Measurements from ENCODE around the gene RASA4.
"Not testable (repeated sequence)": the region's sequence is repeated elsewhere in the genome, so short reads cannot be mapped to it uniquely, and the experiment has no call there.

RASA4 gene

DNA sequence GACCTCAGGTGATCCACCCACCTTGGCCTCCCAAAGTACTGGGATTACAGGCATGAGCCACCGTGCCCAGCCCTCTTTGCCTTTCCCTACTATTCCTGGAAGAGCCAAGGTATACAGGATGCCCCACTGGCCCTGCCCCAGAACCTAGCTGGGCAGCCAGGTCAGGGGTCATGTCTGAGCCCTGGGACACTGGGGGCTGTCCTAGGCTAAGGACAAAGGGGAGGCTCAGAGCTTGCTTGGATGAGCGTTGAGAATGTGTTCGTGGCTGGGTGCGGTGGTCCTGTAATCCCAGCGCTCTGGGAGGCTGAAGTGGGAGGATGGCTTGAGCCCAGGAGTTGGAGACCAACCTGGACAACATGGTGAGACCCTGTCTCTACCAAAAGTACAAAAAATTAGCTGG lies 38.1 kb downstream of the RASA4 start:
- H3K9me3 ChIP-seq (ENCODE audit: control insufficient read depth in 2 of 2, low read length in 2 of 2); H3K9ac ChIP-seq (ENCODE audit: low read depth in 1 of 2, low read length in 2 of 2); H3K4me1 ChIP-seq (ENCODE audit: control insufficient read depth in 2 of 2, insufficient read depth in 2 of 2, low read length in 2 of 2); H3K27me3 ChIP-seq (ENCODE audit: control insufficient read depth in 2 of 2, insufficient read depth in 2 of 2, low read length in 2 of 2); H3K27ac ChIP-seq (ENCODE audit: low read depth in 2 of 2, low read length in 2 of 2); H3K36me3 ChIP-seq (ENCODE audit: control insufficient read depth in 2 of 2, insufficient read depth in 2 of 2, low read length in 2 of 2); H3K4me3 ChIP-seq (ENCODE audit: low read length in 2 of 2): not testable (repeated sequence)

DNA sequence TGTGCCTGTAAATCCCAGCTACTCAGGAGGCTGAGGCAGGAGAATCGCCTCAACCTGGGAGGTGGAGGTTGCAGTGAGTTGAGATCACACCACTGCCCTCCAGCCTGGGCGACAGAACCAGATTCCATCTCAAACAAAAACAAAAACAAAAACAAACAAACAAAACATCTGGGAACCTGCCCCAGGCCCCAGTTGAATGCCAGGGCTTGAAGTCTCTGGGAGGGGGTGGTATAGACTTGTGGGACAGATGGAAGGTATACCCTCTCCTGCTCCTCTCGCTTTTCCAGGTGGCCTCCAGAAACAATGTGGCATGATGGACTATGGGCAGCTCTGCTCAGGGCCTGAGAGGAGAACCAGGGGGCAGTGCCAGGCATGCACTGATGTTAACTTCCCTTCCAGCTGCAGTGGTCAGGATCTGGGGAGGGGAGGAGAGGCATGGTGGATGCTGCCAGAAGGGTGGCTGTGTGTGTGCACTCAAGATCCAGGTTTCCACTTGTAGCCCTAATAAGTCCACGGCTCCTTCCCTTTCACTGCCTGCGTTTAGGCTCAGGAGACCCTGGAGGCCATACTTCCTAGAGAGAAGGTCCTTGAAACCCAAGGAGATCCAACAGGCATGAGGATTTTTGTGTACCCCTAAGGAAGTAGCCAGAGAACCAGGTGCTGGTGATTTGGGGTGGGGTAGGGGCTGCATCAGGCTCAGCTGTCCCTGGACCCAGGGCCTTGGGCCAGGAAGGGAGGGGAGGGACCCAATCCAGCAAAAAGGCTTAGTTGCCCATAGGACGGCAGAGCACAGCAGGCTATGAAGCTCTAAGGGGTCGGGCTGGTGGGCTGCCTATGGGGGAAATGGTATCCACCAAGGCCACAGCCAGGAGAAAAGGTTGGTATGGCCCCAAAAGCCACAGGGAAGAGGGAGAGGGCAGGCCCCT lies 39.0 kb downstream of the RASA4 start:
- not testable (repeated sequence) for H3K4me1 ChIP-seq (ENCODE audit: control insufficient read depth in 2 of 2, insufficient read depth in 2 of 2, low read length in 2 of 2); H3K27me3 ChIP-seq (ENCODE audit: control insufficient read depth in 2 of 2, insufficient read depth in 2 of 2, low read length in 2 of 2); H3K27ac ChIP-seq (ENCODE audit: low read depth in 2 of 2, low read length in 2 of 2); H3K9ac ChIP-seq (ENCODE audit: low read depth in 1 of 2, low read length in 2 of 2); H3K4me3 ChIP-seq (ENCODE audit: low read length in 2 of 2); H3K9me3 ChIP-seq (ENCODE audit: control insufficient read depth in 2 of 2, low read length in 2 of 2); H3K36me3 ChIP-seq (ENCODE audit: control insufficient read depth in 2 of 2, insufficient read depth in 2 of 2, low read length in 2 of 2)

DNA sequence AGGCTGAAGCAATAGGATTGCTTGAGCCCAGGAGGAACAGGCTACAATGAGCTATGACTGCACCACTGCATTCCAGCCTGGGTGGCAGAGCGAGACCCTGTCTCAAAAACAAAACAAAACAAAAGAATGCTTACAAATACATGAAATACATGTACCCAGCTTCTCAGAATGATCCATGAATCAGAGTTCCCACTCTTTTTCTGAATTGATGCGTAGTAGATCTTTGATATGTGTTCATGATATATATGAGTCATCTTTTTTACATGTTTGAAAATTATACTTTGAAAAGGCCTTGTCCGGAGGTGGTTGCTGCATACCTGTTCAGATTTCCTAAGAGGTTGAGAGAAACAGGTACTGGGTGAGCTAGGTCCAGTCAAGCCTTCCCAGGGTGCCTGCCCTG lies 40.2 kb downstream of the RASA4 start:
- H3K4me3 ChIP-seq (ENCODE audit: low read length in 2 of 2); H3K27ac ChIP-seq (ENCODE audit: low read depth in 2 of 2, low read length in 2 of 2); H3K27me3 ChIP-seq (ENCODE audit: control insufficient read depth in 2 of 2, insufficient read depth in 2 of 2, low read length in 2 of 2); H3K9me3 ChIP-seq (ENCODE audit: control insufficient read depth in 2 of 2, low read length in 2 of 2); H3K4me1 ChIP-seq (ENCODE audit: control insufficient read depth in 2 of 2, insufficient read depth in 2 of 2, low read length in 2 of 2); H3K36me3 ChIP-seq (ENCODE audit: control insufficient read depth in 2 of 2, insufficient read depth in 2 of 2, low read length in 2 of 2); H3K9ac ChIP-seq (ENCODE audit: low read depth in 1 of 2, low read length in 2 of 2): not testable (repeated sequence)

GRCh38 chr7:102574607-102575006 lies 41.9 kb downstream of the RASA4 start:
- H3K4me3 ChIP-seq (ENCODE audit: low read length in 2 of 2); H3K9ac ChIP-seq (ENCODE audit: low read depth in 1 of 2, low read length in 2 of 2); H3K27me3 ChIP-seq (ENCODE audit: control insufficient read depth in 2 of 2, insufficient read depth in 2 of 2, low read length in 2 of 2); H3K36me3 ChIP-seq (ENCODE audit: control insufficient read depth in 2 of 2, insufficient read depth in 2 of 2, low read length in 2 of 2); H3K27ac ChIP-seq (ENCODE audit: low read depth in 2 of 2, low read length in 2 of 2); H3K9me3 ChIP-seq (ENCODE audit: control insufficient read depth in 2 of 2, low read length in 2 of 2); H3K4me1 ChIP-seq (ENCODE audit: control insufficient read depth in 2 of 2, insufficient read depth in 2 of 2, low read length in 2 of 2): not testable (repeated sequence)

DNA sequence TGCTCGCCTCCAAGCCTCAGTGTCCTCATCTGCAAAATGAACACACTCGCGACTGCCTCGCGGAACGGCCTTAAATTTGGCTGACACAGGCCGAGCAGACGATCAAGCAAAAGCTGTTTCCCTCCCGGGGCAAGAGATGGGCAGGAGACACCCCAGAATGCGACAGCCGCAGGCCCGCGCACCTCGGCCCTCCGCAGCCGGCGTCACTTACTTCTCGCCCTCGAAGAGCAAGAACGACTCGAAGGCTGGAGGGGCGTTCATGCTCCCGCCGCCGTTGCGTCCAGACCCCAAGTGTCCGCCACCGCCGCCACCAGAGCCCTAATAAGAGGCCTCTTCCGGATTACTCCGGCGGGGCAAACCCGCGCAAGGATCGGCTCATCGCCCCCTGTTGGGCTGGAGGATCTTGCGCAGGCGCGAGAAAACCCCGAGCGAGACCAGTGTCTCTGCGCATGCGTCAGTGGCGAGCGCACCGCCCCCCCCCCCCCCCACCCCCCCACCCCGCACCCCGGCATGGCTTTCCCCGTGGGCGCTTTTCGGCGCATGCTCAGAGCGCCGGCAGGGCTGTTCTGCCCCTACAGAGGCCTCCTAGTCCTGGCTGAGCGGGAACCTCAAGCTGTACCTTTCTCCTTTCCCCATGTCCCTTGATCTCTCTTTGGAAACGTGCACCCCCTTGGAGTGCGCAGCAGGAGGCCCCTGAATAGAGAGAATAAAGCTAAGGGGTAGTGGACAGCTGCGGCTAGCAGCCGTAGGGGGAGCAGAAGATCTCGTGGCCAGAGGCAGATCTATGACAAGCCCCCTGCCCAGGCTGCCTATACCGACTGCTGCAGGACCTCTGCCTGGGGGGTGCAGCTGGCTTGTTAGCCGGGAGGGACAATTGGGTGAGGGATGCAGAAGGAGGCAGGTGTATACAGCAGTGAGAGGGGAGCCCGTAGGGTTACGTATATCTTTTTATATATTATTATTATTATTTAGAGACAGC lies 44.0 kb downstream of the RASA4 start, which contains the start of gene POLR2J3:
TSS of gene POLR2J3 (minus strand) at position 323 of the 979 bp plus-strand sequence. CDS start at position 261, 62 bp downstream.
- not testable (repeated sequence) for H3K9me3 ChIP-seq (ENCODE audit: control insufficient read depth in 2 of 2, low read length in 2 of 2); H3K4me1 ChIP-seq (ENCODE audit: control insufficient read depth in 2 of 2, insufficient read depth in 2 of 2, low read length in 2 of 2); H3K36me3 ChIP-seq (ENCODE audit: control insufficient read depth in 2 of 2, insufficient read depth in 2 of 2, low read length in 2 of 2); H3K27me3 ChIP-seq (ENCODE audit: control insufficient read depth in 2 of 2, insufficient read depth in 2 of 2, low read length in 2 of 2)
- Histone ChIP-seq H3K9ac (ENCODE audit: low read depth in 1 of 2, low read length in 2 of 2) (peak within 1 kb of the TSS; percentile 69 to 77), H3K27ac (ENCODE audit: low read depth in 2 of 2, low read length in 2 of 2) (peak within 1 kb of the TSS in 1 of 2 donors; percentile 52), H3K4me3 (ENCODE audit: low read length in 2 of 2) (peak within 1 kb of the TSS; percentile 71 to 80)

- H3K27me3 ChIP-seq (ENCODE audit: control insufficient read depth in 2 of 2, insufficient read depth in 2 of 2, low read length in 2 of 2); H3K27ac ChIP-seq (ENCODE audit: low read depth in 2 of 2, low read length in 2 of 2); H3K36me3 ChIP-seq (ENCODE audit: control insufficient read depth in 2 of 2, insufficient read depth in 2 of 2, low read length in 2 of 2); H3K9me3 ChIP-seq (ENCODE audit: control insufficient read depth in 2 of 2, low read length in 2 of 2); H3K4me3 ChIP-seq (ENCODE audit: low read length in 2 of 2); H3K4me1 ChIP-seq (ENCODE audit: control insufficient read depth in 2 of 2, insufficient read depth in 2 of 2, low read length in 2 of 2); H3K9ac ChIP-seq (ENCODE audit: low read depth in 1 of 2, low read length in 2 of 2): not testable (repeated sequence)
Measured at GRCh38 chr7:102568620-102569019, 47.9 kb downstream of the RASA4 start.

DNA sequence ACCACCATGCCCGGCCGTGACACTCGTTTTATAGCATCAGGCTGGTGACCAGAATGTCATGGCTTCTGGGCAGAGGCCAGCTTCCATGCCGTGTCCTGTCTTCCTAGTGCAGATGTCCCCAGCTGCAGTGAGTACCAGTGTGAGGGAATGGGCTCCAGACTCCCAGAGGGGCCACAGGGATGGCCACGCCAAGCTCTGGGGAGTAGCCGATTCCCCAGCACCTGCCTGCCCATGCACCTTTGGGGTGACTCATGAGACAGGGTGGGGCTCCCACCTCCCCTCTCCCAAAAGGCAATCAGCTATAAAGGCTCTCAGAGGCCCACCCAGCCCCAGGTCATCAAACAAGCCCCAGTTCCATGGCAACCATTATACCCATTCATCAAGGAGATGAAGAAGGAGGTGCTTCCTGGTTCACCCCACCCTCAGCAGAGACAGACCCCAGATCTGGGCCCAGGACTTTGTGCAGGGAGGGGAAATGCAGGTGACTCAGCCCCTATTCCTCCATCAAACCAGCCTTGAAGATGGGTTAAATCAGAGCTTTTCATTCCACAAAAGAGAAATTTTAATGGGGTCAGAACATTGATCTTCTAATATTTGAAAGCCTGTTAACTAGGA lies 65.6 kb downstream of the RASA4 start, which contains the start of gene SPDYE2:
TSS of gene SPDYE2 (plus strand) at position 419 of the 615 bp plus-strand sequence. CDS start 2,030 bp downstream, outside the sequence.
- H3K4me3 ChIP-seq (ENCODE audit: low read length in 2 of 2); H3K27me3 ChIP-seq (ENCODE audit: control insufficient read depth in 2 of 2, insufficient read depth in 2 of 2, low read length in 2 of 2); H3K9me3 ChIP-seq (ENCODE audit: control insufficient read depth in 2 of 2, low read length in 2 of 2); H3K4me1 ChIP-seq (ENCODE audit: control insufficient read depth in 2 of 2, insufficient read depth in 2 of 2, low read length in 2 of 2); H3K9ac ChIP-seq (ENCODE audit: low read depth in 1 of 2, low read length in 2 of 2); H3K27ac ChIP-seq (ENCODE audit: low read depth in 2 of 2, low read length in 2 of 2); H3K36me3 ChIP-seq (ENCODE audit: control insufficient read depth in 2 of 2, insufficient read depth in 2 of 2, low read length in 2 of 2): not testable (repeated sequence)

- not testable (repeated sequence) for H3K36me3 ChIP-seq (ENCODE audit: control insufficient read depth in 2 of 2, insufficient read depth in 2 of 2, low read length in 2 of 2); H3K27me3 ChIP-seq (ENCODE audit: control insufficient read depth in 2 of 2, insufficient read depth in 2 of 2, low read length in 2 of 2); H3K27ac ChIP-seq (ENCODE audit: low read depth in 2 of 2, low read length in 2 of 2); H3K9ac ChIP-seq (ENCODE audit: low read depth in 1 of 2, low read length in 2 of 2); H3K9me3 ChIP-seq (ENCODE audit: control insufficient read depth in 2 of 2, low read length in 2 of 2); H3K4me3 ChIP-seq (ENCODE audit: low read length in 2 of 2); H3K4me1 ChIP-seq (ENCODE audit: control insufficient read depth in 2 of 2, insufficient read depth in 2 of 2, low read length in 2 of 2)
Measured at GRCh38 chr7:102546353-102546752, 70.2 kb downstream of the RASA4 start.

DNA sequence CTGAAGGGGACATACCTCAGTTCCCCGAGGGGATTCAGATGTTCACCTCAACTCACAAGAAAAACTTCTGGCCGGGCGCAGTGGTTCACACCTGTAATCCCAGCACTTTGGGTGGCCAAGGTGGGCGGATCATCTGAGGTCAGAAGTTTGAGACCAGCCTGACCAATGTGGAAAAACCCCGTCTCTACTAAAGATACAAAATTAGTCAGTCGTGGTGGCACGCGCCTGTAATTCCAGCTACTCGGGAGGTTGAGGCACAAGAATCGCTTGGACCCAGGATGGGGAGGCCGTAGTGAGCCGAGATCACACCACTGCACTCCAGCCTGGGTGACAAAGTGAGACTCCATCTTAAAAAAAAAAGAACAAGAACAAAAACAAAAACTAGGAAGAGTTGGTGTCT lies 71.3 kb downstream of the RASA4 start:
- H3K4me1 ChIP-seq (ENCODE audit: control insufficient read depth in 2 of 2, insufficient read depth in 2 of 2, low read length in 2 of 2); H3K27me3 ChIP-seq (ENCODE audit: control insufficient read depth in 2 of 2, insufficient read depth in 2 of 2, low read length in 2 of 2); H3K4me3 ChIP-seq (ENCODE audit: low read length in 2 of 2); H3K9me3 ChIP-seq (ENCODE audit: control insufficient read depth in 2 of 2, low read length in 2 of 2); H3K9ac ChIP-seq (ENCODE audit: low read depth in 1 of 2, low read length in 2 of 2); H3K27ac ChIP-seq (ENCODE audit: low read depth in 2 of 2, low read length in 2 of 2); H3K36me3 ChIP-seq (ENCODE audit: control insufficient read depth in 2 of 2, insufficient read depth in 2 of 2, low read length in 2 of 2): not testable (repeated sequence)

DNA sequence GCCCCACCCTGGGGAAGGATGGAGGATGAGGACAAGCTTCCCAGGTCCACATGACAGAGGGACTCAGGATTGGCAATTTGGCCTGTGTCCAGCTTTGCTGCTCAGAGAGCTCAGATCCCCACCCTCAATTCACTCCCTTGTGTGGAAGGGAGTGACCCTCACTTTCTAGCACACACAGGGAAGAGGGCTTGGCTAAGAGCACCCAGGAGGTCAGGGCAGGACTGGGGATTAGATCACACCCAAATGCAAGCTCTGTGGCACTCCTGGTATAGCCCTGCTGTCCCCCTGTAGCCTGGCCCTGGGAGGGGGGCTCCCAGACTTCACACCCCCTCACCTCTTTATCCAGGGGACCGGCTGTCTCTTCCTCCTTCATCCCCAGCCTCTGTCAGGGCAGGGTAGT lies 72.2 kb downstream of the RASA4 start:
- not testable (repeated sequence) for H3K4me3 ChIP-seq (ENCODE audit: low read length in 2 of 2); H3K9ac ChIP-seq (ENCODE audit: low read depth in 1 of 2, low read length in 2 of 2); H3K9me3 ChIP-seq (ENCODE audit: control insufficient read depth in 2 of 2, low read length in 2 of 2); H3K27ac ChIP-seq (ENCODE audit: low read depth in 2 of 2, low read length in 2 of 2); H3K4me1 ChIP-seq (ENCODE audit: control insufficient read depth in 2 of 2, insufficient read depth in 2 of 2, low read length in 2 of 2); H3K27me3 ChIP-seq (ENCODE audit: control insufficient read depth in 2 of 2, insufficient read depth in 2 of 2, low read length in 2 of 2); H3K36me3 ChIP-seq (ENCODE audit: control insufficient read depth in 2 of 2, insufficient read depth in 2 of 2, low read length in 2 of 2)

Data from mucosa of rectum (tissue), 2 donors.